Liver (tissue), 9 donors: ENCODE measurements around the gene ADM2. TPM values are rescaled to one million over a fixed set of nuclear protein-coding genes. Genes with fewer than 3 reads are reported as not detected.
A peak's percentile ranks its signal among the peaks of the same experiment; 100 is the strongest.

Experiments used
- DNase-seq: peaks from one replicate; pipeline ENCODE4 v3.0.0-alpha.2; 2017; ENCODE audit warnings: low spot score
- H3K27ac ChIP-seq, 2 donors: one replicate each; pipeline ENCODE4 v1.7.0; 2013; ENCODE audit warnings: inconsistent platforms in 2 of 2, low read length in 2 of 2, control low read depth in 1 of 2, low read depth in 1 of 2, mild to moderate bottlenecking in 1 of 2
- H3K27me3 ChIP-seq, 4 donors: one replicate each; pipeline versions ENCODE4 v1.6.1 to v1.7.0; 2013; ENCODE audit warnings: low read length in 3 of 4, inconsistent platforms in 1 of 4, mild to moderate bottlenecking in 1 of 4, moderate library complexity in 1 of 4; ENCODE audit not compliant: control insufficient read depth in 4 of 4, insufficient read depth in 4 of 4
- H3K36me3 ChIP-seq, 4 donors: one replicate each; pipeline versions ENCODE4 v1.6.1 to v1.7.0; 2013; ENCODE audit warnings: low read length in 3 of 4, mild to moderate bottlenecking in 3 of 4, low read depth in 1 of 4, moderate library complexity in 1 of 4; ENCODE audit not compliant: control insufficient read depth in 4 of 4, insufficient read depth in 3 of 4
- H3K4me1 ChIP-seq, 4 donors: one replicate each; pipeline versions ENCODE4 v1.6.1 to v1.7.0; 2013; ENCODE audit warnings: low read length in 3 of 4, mild to moderate bottlenecking in 3 of 4, moderate library complexity in 1 of 4; ENCODE audit not compliant: control insufficient read depth in 4 of 4, insufficient read depth in 4 of 4
- H3K4me3 ChIP-seq, 3 donors: one replicate each; pipeline versions ENCODE4 v1.6.1 to v1.7.0; 2013; ENCODE audit warnings: low read length in 3 of 3, control low read depth in 1 of 3, low read depth in 1 of 3, mild to moderate bottlenecking in 1 of 3
- H3K9ac ChIP-seq, 2 donors: one replicate each; pipeline ENCODE4 v1.7.0; 2013; ENCODE audit warnings: low read length in 2 of 2, mild to moderate bottlenecking in 2 of 2, moderate library complexity in 2 of 2, control low read depth in 1 of 2, low read depth in 1 of 2
- H3K9me3 ChIP-seq, 4 donors: one replicate each; pipeline versions ENCODE4 v1.6.1 to v1.7.0; 2013; ENCODE audit warnings: low read length in 3 of 4; ENCODE audit not compliant: control insufficient read depth in 4 of 4
- ATF3 ChIP-seq: IDR thresholded peaks from 2 replicates; pipeline ENCODE4 v1.6.1; 2016; ENCODE audit warnings: antibody characterized with exemption
- CTCF ChIP-seq: fragments of 150-350 bp; IDR thresholded peaks from 2 replicates; pipeline ENCODE4 v1.5.1; 2017; ENCODE audit warnings: improper control_type of control experiment, low read depth, low read length; ENCODE audit not compliant: missing input control
- EGR1 ChIP-seq, 2 donors: IDR thresholded peaks; 2 replicates each; pipeline ENCODE4 v1.6.1; 2016 to 2018; ENCODE audit warnings: antibody characterized with exemption in 2 of 2, low read depth in 2 of 2
- FOXA1 ChIP-seq: IDR thresholded peaks from 2 replicates; pipeline ENCODE4 v1.6.1; 2016; ENCODE audit warnings: antibody characterized with exemption
- FOXA2 ChIP-seq: IDR thresholded peaks from 2 replicates; pipeline ENCODE4 v1.6.1; 2016; ENCODE audit warnings: antibody characterized with exemption
- GABPA ChIP-seq, 2 donors: IDR thresholded peaks in 1 of 2; conservative IDR thresholded peaks in 1 of 2; 2 replicates each; pipeline ENCODE4 v1.6.1; 2016; ENCODE audit warnings: antibody characterized with exemption in 2 of 2, mild to moderate bottlenecking in 1 of 2, moderate library complexity in 1 of 2
- HNF4A ChIP-seq, 2 donors: conservative IDR thresholded peaks; 2 replicates each; pipeline ENCODE4 v1.6.1; 2016; ENCODE audit warnings: antibody characterized with exemption in 2 of 2, mild to moderate bottlenecking in 2 of 2
- HNF4G ChIP-seq: IDR thresholded peaks from 2 replicates; pipeline ENCODE4 v1.6.1; 2016; ENCODE audit warnings: antibody characterized with exemption
- JUND ChIP-seq, 2 donors: IDR thresholded peaks; 2 replicates each; pipeline ENCODE4 v1.6.1; 2016; ENCODE audit warnings: antibody characterized with exemption in 2 of 2
- NR2F2 ChIP-seq: IDR thresholded peaks from 2 replicates; pipeline ENCODE4 v1.6.1; 2016; ENCODE audit warnings: antibody characterized with exemption
- RAD21 ChIP-seq, 2 donors: IDR thresholded peaks; 2 replicates each; pipeline ENCODE4 v1.6.1; 2016; ENCODE audit warnings: antibody characterized with exemption in 2 of 2, mild to moderate bottlenecking in 2 of 2
- REST ChIP-seq: IDR thresholded peaks from 2 replicates; pipeline ENCODE4 v1.6.1; 2016; ENCODE audit warnings: antibody characterized with exemption, mild to moderate bottlenecking
- RXRA ChIP-seq, 2 donors: IDR thresholded peaks; 2 replicates each; pipeline ENCODE4 v1.6.1; 2017 to 2018; ENCODE audit warnings: antibody characterized with exemption in 2 of 2, mild to moderate bottlenecking in 1 of 2
- SP1 ChIP-seq: IDR thresholded peaks from 2 replicates; pipeline ENCODE4 v1.6.1; 2018; ENCODE audit warnings: antibody characterized with exemption, mild to moderate bottlenecking
- TAF1 ChIP-seq: conservative IDR thresholded peaks from 2 replicates; pipeline ENCODE4 v1.6.1; 2016; ENCODE audit warnings: antibody characterized with exemption, mild to moderate bottlenecking
- YY1 ChIP-seq: IDR thresholded peaks from 2 replicates; pipeline ENCODE4 v1.6.1; 2016; ENCODE audit warnings: antibody characterized with exemption, mild to moderate bottlenecking
- WGBS: extraction: QIAGEN DNeasy Blood & Tissue Kit; methylation state at CpG from one replicate; pipeline ENCODE4 v1.1.7; 2013; 5-methylcytosine and 5-hydroxymethylcytosine counted together
- polyA plus RNA-seq, 2 donors: library from polyadenylated mRNA; stranded (reverse) in 1 of 2; unstranded in 1 of 2; fragments of 200-250 nt in 1 of 2; fragments of >200 nt in 1 of 2; fragmentation: Nextera tagmentation in 1 of 2; extraction: Ambion mirVana in 1 of 2; gene quantifications; one replicate each; pipeline versions ENCODE4 v1.2.1 to v1.2.3, GENCODE V29; 2013 to 2015
- total RNA-seq, 2 donors: library from RNA; depleted of rRNA; stranded (reverse); fragments of >200 nt; gene quantifications; one replicate each; pipeline ENCODE4 v1.2.3, GENCODE V29; 2014
- TF ChIP-seq, protein P1 (sequence below): IDR thresholded peaks from 2 replicates; pipeline ENCODE4 v1.6.1; 2016; ENCODE audit warnings: antibody characterized with exemption
- TF ChIP-seq, protein P2 (sequence below): IDR thresholded peaks from 2 replicates; pipeline ENCODE4 v1.6.1; 2016; ENCODE audit warnings: antibody characterized with exemption
- donor health status: healthy.
- donor health status: healthy.
- donor health status: healthy.
- donor health status: healthy.
- donor health status: healthy.

The ADM2 gene
- total and polyA plus RNA-seq, 4 donors = 0.79 to 2.8 (median 1.3) TPM

- TF ChIP-seq HNF4G (no peak), RAD21 (IDR thresholded peaks at IDR 0.05) (no peak), HNF4A (conservative IDR thresholded peaks at IDR 0.05) (no peak), GABPA (IDR thresholded peaks at IDR 0.05 in 1 of 2, conservative IDR thresholded peaks at IDR 0.05 in 1 of 2) (no peak)
Observed at GRCh38 chr22:50529416-50529896, 48.1 kb downstream of the ADM2 start (continued).

GRCh38 chr22:50529897-50530579 lies 48.7 kb downstream of the ADM2 start, which contains the start of gene TYMP:
TYMP (minus strand) TSS chr22:50530012; CDS start chr22:50529709, 303 bp downstream.
- no peaks in the 10 kb centered on the region for H3K27me3 ChIP-seq
- H3K4me3 ChIP-seq = peak within 1 kb of the TSS; percentile 62 to 93 (median 90)
- peak; percentile 71 for DNase-seq
- H3K27ac ChIP-seq = peak within 1 kb of the TSS; percentile 92 to 98
- TF ChIP-seq TAF1 (no peak), EGR1 (IDR thresholded peaks at IDR 0.05; ENCODE audit: low read depth in 2 of 2) (peak in 1 of 2 donors; percentile 3), CTCF (no peak), RXRA (IDR thresholded peaks at IDR 0.05) (peak in 1 of 2 donors; percentile 50)
- TF ChIP-seq, protein P1, sequence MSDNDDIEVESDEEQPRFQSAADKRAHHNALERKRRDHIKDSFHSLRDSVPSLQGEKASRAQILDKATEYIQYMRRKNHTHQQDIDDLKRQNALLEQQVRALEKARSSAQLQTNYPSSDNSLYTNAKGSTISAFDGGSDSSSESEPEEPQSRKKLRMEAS = peak; percentile 55
- H3K4me1 ChIP-seq = peaks cover 4 to 45% (median 24%) of the 10 kb centered on the region in 4 donors
- H3K9me3 ChIP-seq = no peaks in the 10 kb centered on the region
- H3K9ac ChIP-seq = peak within 1 kb of the TSS; percentile 71 to 76
- WGBS = under 1% methylated on average over 92 of the region's 92 CpGs
- no peaks in the 10 kb centered on the region for H3K36me3 ChIP-seq

- H3K36me3 ChIP-seq = no peaks in the 10 kb centered on the region
- no peaks in the 10 kb centered on the region for H3K9me3 ChIP-seq
- H3K4me1 ChIP-seq = peaks cover 4 to 41% (median 23%) of the 10 kb centered on the region in 4 donors
- no peaks in the 10 kb centered on the region for H3K27me3 ChIP-seq
- WGBS = under 1% methylated on average over 21 of the region's 21 CpGs
- TF ChIP-seq, protein P2, sequence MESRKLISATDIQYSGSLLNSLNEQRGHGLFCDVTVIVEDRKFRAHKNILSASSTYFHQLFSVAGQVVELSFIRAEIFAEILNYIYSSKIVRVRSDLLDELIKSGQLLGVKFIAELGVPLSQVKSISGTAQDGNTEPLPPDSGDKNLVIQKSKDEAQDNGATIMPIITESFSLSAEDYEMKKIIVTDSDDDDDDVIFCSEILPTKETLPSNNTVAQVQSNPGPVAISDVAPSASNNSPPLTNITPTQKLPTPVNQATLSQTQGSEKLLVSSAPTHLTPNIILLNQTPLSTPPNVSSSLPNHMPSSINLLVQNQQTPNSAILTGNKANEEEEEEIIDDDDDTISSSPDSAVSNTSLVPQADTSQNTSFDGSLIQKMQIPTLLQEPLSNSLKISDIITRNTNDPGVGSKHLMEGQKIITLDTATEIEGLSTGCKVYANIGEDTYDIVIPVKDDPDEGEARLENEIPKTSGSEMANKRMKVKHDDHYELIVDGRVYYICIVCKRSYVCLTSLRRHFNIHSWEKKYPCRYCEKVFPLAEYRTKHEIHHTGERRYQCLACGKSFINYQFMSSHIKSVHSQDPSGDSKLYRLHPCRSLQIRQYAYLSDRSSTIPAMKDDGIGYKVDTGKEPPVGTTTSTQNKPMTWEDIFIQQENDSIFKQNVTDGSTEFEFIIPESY = no peak
- TF ChIP-seq NR2F2 (peak; percentile 86), TAF1 (no peak), YY1 (no peak), GABPA (IDR thresholded peaks at IDR 0.05 in 1 of 2, conservative IDR thresholded peaks at IDR 0.05 in 1 of 2) (no peak), ATF3 (no peak), CTCF (no peak), FOXA2 (no peak), FOXA1 (no peak), JUND (IDR thresholded peaks at IDR 0.05) (no peak), RAD21 (IDR thresholded peaks at IDR 0.05) (no peak), RXRA (IDR thresholded peaks at IDR 0.05) (peak; percentile 55 to 76), SP1 (peak; percentile 75), EGR1 (IDR thresholded peaks at IDR 0.05; ENCODE audit: low read depth in 2 of 2) (peak in 1 of 2 donors; percentile 3), HNF4G (peak; percentile 59), HNF4A (conservative IDR thresholded peaks at IDR 0.05) (peak in 1 of 2 donors; percentile 81), REST (no peak)
- TF ChIP-seq, protein P1 = peak; percentile 10
- no peak for DNase-seq
- peak overlapping the region; percentile 58 to 93 (median 90) for H3K4me3 ChIP-seq
- peak overlapping the region; percentile 71 for H3K9ac ChIP-seq
- peak overlapping the region; percentile 92 to 98 for H3K27ac ChIP-seq
Observed at GRCh38 chr22:50530580-50530876, 49.2 kb downstream of the ADM2 start.
